ENCODE data around the gene FAM221B.
A peak's percentile ranks its signal among the peaks of the same experiment; 100 is the strongest.

Gene FAM221B

GRCh38 chr9:35820076-35820475, 8.5 kb downstream of the FAM221B start:
- DNase-seq (ENCODE audit: low read depth in 2 of 2) = no peak

- no peak for DNase-seq (ENCODE audit: low read depth in 2 of 2)
Observed at GRCh38 chr9:35818341-35818740, 10.2 kb downstream of the FAM221B start.

GRCh38 chr9:35816708-35817107, 11.8 kb downstream of the FAM221B start:
- no peak for DNase-seq (ENCODE audit: low read depth in 2 of 2)

GRCh38 chr9:35814841-35815543, 13.5 kb downstream of the FAM221B start, which contains the start of gene HINT2:
Gene HINT2, minus strand, starts transcription at chr9:35815042. Its CDS starts 63 bp downstream, at chr9:35814979.
- peak; percentile 97 for DNase-seq (ENCODE audit: low read depth in 2 of 2)

- peak in 1 of 2 donors; percentile 7 for DNase-seq (ENCODE audit: low read depth in 2 of 2)
Observed at GRCh38 chr9:35814106-35814840, 14.3 kb downstream of the FAM221B start.

- no peak for DNase-seq (ENCODE audit: low read depth in 2 of 2)
Observed at GRCh38 chr9:35813434-35814105, 15.0 kb downstream of the FAM221B start.

- peak; percentile 82 to 83 for DNase-seq (ENCODE audit: low read depth in 2 of 2)
Observed at GRCh38 chr9:35812025-35812602, 16.4 kb downstream of the FAM221B start, which contains the start of gene SPAG8. Gene SPAG8, minus strand, starts transcription at chr9:35812262. Its CDS starts 115 bp downstream, at chr9:35812147.

GRCh38 chr9:35811381-35812024, 17.0 kb downstream of the FAM221B start:
- DNase-seq (ENCODE audit: low read depth in 2 of 2) = no peak

- no peak for DNase-seq (ENCODE audit: low read depth in 2 of 2)
Observed at GRCh38 chr9:35810122-35810521, 18.4 kb downstream of the FAM221B start.

- no peak for DNase-seq (ENCODE audit: low read depth in 2 of 2)
Observed at GRCh38 chr9:35808433-35808832, 20.1 kb downstream of the FAM221B start.

- no peak for DNase-seq (ENCODE audit: low read depth in 2 of 2)
Observed at GRCh38 chr9:35806101-35806500, 22.4 kb downstream of the FAM221B start.

GRCh38 chr9:35801328-35802128, 27.0 kb downstream of the FAM221B start:
- no peak for DNase-seq (ENCODE audit: low read depth in 2 of 2)

GRCh38 chr9:35800530-35800929, 28.0 kb downstream of the FAM221B start:
- no peak for DNase-seq (ENCODE audit: low read depth in 2 of 2)

GRCh38 chr9:35798658-35799374, 29.7 kb downstream of the FAM221B start:
- DNase-seq (ENCODE audit: low read depth in 2 of 2) = peak in 1 of 2 donors; percentile 41

GRCh38 chr9:35797311-35798109, 31.0 kb downstream of the FAM221B start:
- DNase-seq (ENCODE audit: low read depth in 2 of 2) = no peak

- no peak for DNase-seq (ENCODE audit: low read depth in 2 of 2)
Observed at GRCh38 chr9:35795695-35796094, 32.8 kb downstream of the FAM221B start.

- DNase-seq (ENCODE audit: low read depth in 2 of 2) = no peak
Observed at GRCh38 chr9:35793461-35793860, 35.1 kb downstream of the FAM221B start.

GRCh38 chr9:35792826-35793225, 35.7 kb downstream of the FAM221B start:
- DNase-seq (ENCODE audit: low read depth in 2 of 2) = no peak
